GM12878 (cell line): ENCODE data around the gene AFMID. TPM values are rescaled to one million over a fixed set of nuclear protein-coding genes. Genes with fewer than 3 reads are reported as not detected.

Experiments
- ATAC-seq: fragments of 200-7000 bp; cut with Tn5 transposase; 3 replicates; pipeline ENCODE4 v1.9.1; 2020; ENCODE audit warnings: mild to moderate bottlenecking, moderate library complexity
- BruUV-seq: library from RNA; stranded (reverse); fragments of 400-500 nt; replicated peaks from 2 replicates; lab custom pipeline; 2021; lab: Mats Ljungman, UMichigan
- CTCF ChIA-PET: fragments of 300-600 bp; sonication (Branson Sonifier 250); formaldehyde crosslinking; extraction: SDS; loops from one replicate; lab custom pipeline; 2021; ENCODE audit warnings: inconsistent platforms; lab: Yijun Ruan, JAX
- POLR2A ChIA-PET: fragments of 350-600 bp; formaldehyde crosslinking; extraction: SDS; loops from one replicate; lab custom pipeline; 2021; ENCODE audit warnings: inconsistent platforms; lab: Charles Lee
- RAD21 ChIA-PET: fragments of 300-600 bp; sonication (Branson Sonifier 250); formaldehyde crosslinking; loops from one replicate; lab custom pipeline; 2023; ENCODE audit warnings: antibody characterized with exemption; ENCODE audit not compliant: unreplicated experiment; lab: Charles Lee
- SMC1A ChIA-PET: fragments of 300-600 bp; sonication (Branson Sonifier 250); formaldehyde crosslinking; loops from one replicate; lab custom pipeline; 2023; ENCODE audit not compliant: unreplicated experiment, uncharacterized antibody; lab: Charles Lee
- DNase-seq: peaks from one replicate; pipeline ENCODE4 v3.0.0-alpha.2; 2011; ENCODE audit warnings: low read depth, low spot score
- FAIRE-seq: peaks from 3 replicates; lab custom pipeline; 2011; peaks lifted over from hg19 to GRCh38; lab: Jason Lieb, UNC
- H2AFZ ChIP-seq: 2 replicates; pipeline ENCODE4 v1.6.0; 2011; ENCODE audit warnings: low read depth, low read length, control low read depth; ENCODE audit not compliant: control insufficient read depth
- H3K27ac ChIP-seq: 2 replicates; pipeline ENCODE4 v1.5.1; 2011; ENCODE audit warnings: control low read depth; ENCODE audit not compliant: control insufficient read depth, insufficient read depth
- H3K27me3 ChIP-seq, 2 experiments: replicated peaks in 1 of 2; 2 replicates each; pipeline versions ENCODE4 v1.6.0 to v1.6.1; 2011; ENCODE audit warnings: low read length in 1 of 2; ENCODE audit not compliant: control insufficient read depth in 2 of 2, insufficient read depth in 2 of 2
- H3K36me3 ChIP-seq, 2 experiments: 2 replicates each; pipeline ENCODE4 v1.5.1; 2011; ENCODE audit warnings: low read length in 1 of 2; ENCODE audit not compliant: control insufficient read depth in 2 of 2, insufficient read depth in 2 of 2
- H3K4me1 ChIP-seq: 2 replicates; pipeline ENCODE4 v1.6.1; 2011; ENCODE audit warnings: mild to moderate bottlenecking, low read length, moderate library complexity, mixed read lengths; ENCODE audit not compliant: control insufficient read depth, insufficient read depth
- H3K4me2 ChIP-seq: 2 replicates; pipeline ENCODE4 v1.6.0; 2011; ENCODE audit warnings: control low read depth; ENCODE audit not compliant: control insufficient read depth, insufficient read depth
- H3K4me3 ChIP-seq: fragments of 200-600 bp; sonication (generic); 2 replicates; pipeline ENCODE4 v1.5.1; 2016
- H3K79me2 ChIP-seq: 2 replicates; pipeline ENCODE4 v1.6.0; 2011; ENCODE audit warnings: low read length; ENCODE audit not compliant: control insufficient read depth, insufficient read depth
- H3K9ac ChIP-seq: 2 replicates; pipeline ENCODE4 v1.8.0; 2011; ENCODE audit warnings: low read length, control low read depth, mixed read lengths; ENCODE audit not compliant: control insufficient read depth, insufficient read depth
- H3K9me3 ChIP-seq: replicated peaks from 3 replicates; pipeline ENCODE4 v1.5.1; 2011; ENCODE audit warnings: mild to moderate bottlenecking, low read length; ENCODE audit not compliant: control insufficient read depth, insufficient read depth
- H4K20me1 ChIP-seq: 2 replicates; pipeline ENCODE4 v1.6.0; 2011; ENCODE audit not compliant: control insufficient read depth, insufficient read depth
- ASH2L ChIP-seq: fragments of 300-600, 200-600 bp; sonication (generic); IDR thresholded peaks from 2 replicates; pipeline ENCODE4 v1.6.1; 2017; ENCODE audit warnings: low read depth, mild to moderate bottlenecking, borderline replicate concordance
- ATF7 ChIP-seq: fragments of 450-650 bp; IDR thresholded peaks from 2 replicates; pipeline ENCODE4 v1.6.1; 2016; ENCODE audit warnings: low read depth, mild to moderate bottlenecking
- CBX5 ChIP-seq: sonication (generic); IDR thresholded peaks from 2 replicates; pipeline ENCODE4 v1.6.1; 2016; ENCODE audit warnings: low read depth, moderate library complexity, mild to moderate bottlenecking, inconsistent platforms
- CHD1 ChIP-seq: IDR thresholded peaks from 2 replicates; pipeline ENCODE4 v1.6.1; 2012; ENCODE audit warnings: low read depth, low read length, improper control_type of control experiment
- CTCF ChIP-seq, 3 experiments: IDR thresholded peaks in 2 of 3; conservative IDR thresholded peaks in 1 of 3; 2 replicates each; pipeline ENCODE4 v1.5.1; 2011; ENCODE audit warnings: low read depth in 3 of 3, low read length in 3 of 3, mild to moderate bottlenecking in 3 of 3, control low read depth in 2 of 3, moderate library complexity in 2 of 3, inconsistent platforms in 1 of 3, mixed read lengths in 1 of 3; ENCODE audit not compliant: control insufficient read depth in 2 of 3, insufficient read depth in 1 of 3; ENCODE audit errors: extremely low read depth in 1 of 3
- MXI1 ChIP-seq: fragments of 150-350 bp; IDR thresholded peaks from 2 replicates; pipeline ENCODE4 v1.6.1; 2011; ENCODE audit warnings: low read depth, mild to moderate bottlenecking, inconsistent platforms, low read length, improper control_type of control experiment
- NR2C2 ChIP-seq: IDR thresholded peaks from 2 replicates; pipeline ENCODE4 v1.6.1; 2011; ENCODE audit warnings: borderline replicate concordance, low read depth; ENCODE audit not compliant: control insufficient read depth, insufficient read length
- NRF1 ChIP-seq: conservative IDR thresholded peaks from 2 replicates; pipeline ENCODE4 v1.6.1; 2011; ENCODE audit warnings: mild to moderate bottlenecking, low read depth, low read length, improper control_type of control experiment
- POLR2A ChIP-seq: IDR thresholded peaks from 2 replicates; pipeline ENCODE4 v1.6.1; 2011; ENCODE audit warnings: low read depth, mild to moderate bottlenecking, low read length
- SKIL ChIP-seq: fragments of 450-650 bp; IDR thresholded peaks from 2 replicates; pipeline ENCODE4 v1.6.1; 2017; ENCODE audit warnings: mild to moderate bottlenecking, low read depth, inconsistent platforms; ENCODE audit not compliant: poor library complexity, severe bottlenecking
- SREBF2 ChIP-seq: IDR thresholded peaks from 2 replicates; pipeline ENCODE4 v1.6.1; 2012; ENCODE audit warnings: mild to moderate bottlenecking, low read length
- ZSCAN29 ChIP-seq: fragments of 450-650 bp; IDR thresholded peaks from 2 replicates; pipeline ENCODE4 v1.6.1; 2017; ENCODE audit warnings: mild to moderate bottlenecking, moderate library complexity
- WGBS: methylation state at CpG from one replicate; pipeline ENCODE4 v1.1.6; 2016; ENCODE audit warnings: low lambda C conversion rate; ENCODE audit not compliant: insufficient replicate concordance, insufficient coverage; ENCODE audit errors: missing lambda C conversion rate; 5-methylcytosine and 5-hydroxymethylcytosine counted together
- in situ Hi-C: fragments of 300-500 bp; cut with MboI; formaldehyde crosslinking; loops from 9 replicates; pipeline ENCODE4 v1.14.3; 2018; ENCODE audit warnings: mixed read lengths
- intact Hi-C: fragments of 100-400 bp; cut with micrococcal nuclease; formaldehyde crosslinking; loops from one replicate; pipeline ENCODE4 v1.14.2; 2022; ENCODE audit not compliant: unreplicated experiment
- polyA plus RNA-seq, 11 experiments: library from polyadenylated mRNA; depleted of rRNA in 4 of 11; unstranded in 6 of 11; stranded (reverse) in 5 of 11; fragments of >200 nt; fragmentation: Nextera tagmentation in 4 of 11; fragmentation: Illumina TruSeq in 1 of 11; extraction: Ambion mirVana in 4 of 11; extraction: Trizol in 1 of 11; gene quantifications; 1 replicate in 1 of 11; 2 replicates in 10 of 11; pipeline versions ENCODE4 v1.2.1 to v1.2.3, GENCODE V29; 2011 to 2016; ENCODE audit warnings: inconsistent platforms in 2 of 11, missing spikeins in 2 of 11, low read depth in 1 of 11
- total RNA-seq, 4 experiments: library from RNA; depleted of rRNA in 3 of 4; stranded (reverse); fragments of >200 nt in 3 of 4; fragmentation: Illumina TruSeq in 1 of 4; extraction: Trizol in 1 of 4; gene quantifications; 2 replicates each; pipeline versions ENCODE4 v1.2.1 to v1.2.3, GENCODE V29; 2013 to 2021
- TF ChIP-seq, protein P1 (sequence below): IDR thresholded peaks from 2 replicates; pipeline ENCODE4 v1.6.1; 2011; ENCODE audit warnings: borderline replicate concordance, low read depth, mild to moderate bottlenecking, moderate library complexity, low read length; ENCODE audit not compliant: insufficient read depth, poor library complexity, severe bottlenecking

Gene AFMID
- total and polyA plus RNA-seq, 10 of the 15 experiments (the other 5 are each of a cell fraction or from before 2014, with no cell fraction given), result 36.1 to 98.8 (median 51.6) TPM

- no TSS peak for BruUV-seq
- Histone ChIP-seq H3K9ac (no peak overlapping the region), H3K4me2 (no peak overlapping the region), H3K27ac (no peak overlapping the region), H3K4me1 (no peaks in the 10 kb centered on the region), H3K36me3 (peaks cover 0 to 12% of the 10 kb centered on the region in 2 experiments; a peak in 3 of 4 replicates), H2AFZ (no peak overlapping the region), H3K4me3 (no peak overlapping the region), H3K9me3 (no peaks in the 10 kb centered on the region), H3K27me3 (no peaks in the 10 kb centered on the region), H3K79me2 (no peaks in the 10 kb centered on the region), H4K20me1 (no peaks in the 10 kb centered on the region)
- in situ Hi-C loops, result no loop called here
- intact Hi-C loops, result no loop called here
- DNase-seq (no peak), ATAC-seq (no peak), FAIRE-seq (no peak)
- ChIA-PET CTCF (interaction anchor here (1.2 to 1.6 kb wide), 2 partner anchors 121 to 185 kb away, joined by 3 to 7 read pairs; no protein-coding TSS in a partner anchor), RAD21 (no interaction called here), SMC1A (interaction anchor here (1.6 kb wide), 1 partner anchor 33 kb away, joined by 3 read pairs; no protein-coding TSS in a partner anchor), POLR2A (interaction anchor here (1.1 kb wide), 1 partner anchor 84 kb away, joined by 3 read pairs; no protein-coding TSS in a partner anchor)
- WGBS, result 85% methylated on average over 17 of the region's 17 CpGs
- TF ChIP-seq ATF7 (no peak), MXI1 (no peak), CTCF (IDR thresholded peaks at IDR 0.05 in 2 of 3, conservative IDR thresholded peaks at IDR 0.05 in 1 of 3; ENCODE audit: control insufficient read depth in 2 of 3, extremely low read depth in 1 of 3, insufficient read depth in 1 of 3, low read depth in 3 of 3, low read length in 3 of 3) (no peak), CHD1 (no peak), CBX5 (no peak), ZSCAN29 (no peak), ASH2L (no peak), SKIL (no peak), NR2C2 (no peak), NRF1 (no peak), SREBF2 (no peak), POLR2A (no peak)
- TF ChIP-seq, protein P1, sequence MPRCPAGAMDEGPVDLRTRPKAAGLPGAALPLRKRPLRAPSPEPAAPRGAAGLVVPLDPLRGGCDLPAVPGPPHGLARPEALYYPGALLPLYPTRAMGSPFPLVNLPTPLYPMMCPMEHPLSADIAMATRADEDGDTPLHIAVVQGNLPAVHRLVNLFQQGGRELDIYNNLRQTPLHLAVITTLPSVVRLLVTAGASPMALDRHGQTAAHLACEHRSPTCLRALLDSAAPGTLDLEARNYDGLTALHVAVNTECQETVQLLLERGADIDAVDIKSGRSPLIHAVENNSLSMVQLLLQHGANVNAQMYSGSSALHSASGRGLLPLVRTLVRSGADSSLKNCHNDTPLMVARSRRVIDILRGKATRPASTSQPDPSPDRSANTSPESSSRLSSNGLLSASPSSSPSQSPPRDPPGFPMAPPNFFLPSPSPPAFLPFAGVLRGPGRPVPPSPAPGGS, result no peak
Observed at GRCh38 chr17:78205124-78205775, 18.1 kb downstream of the AFMID start.
